Upper lobe of left lung (tissue), 4 donors: ENCODE data around the gene RPLP1.

ENCODE experiments used
- CTCF ChIP-seq, 6 experiments: fragments of 450-650 bp in 4 of 6; fragments of 200-600 bp in 2 of 6; sonication (generic) in 2 of 6; IDR thresholded peaks; one replicate each; pipeline ENCODE4 v1.5.1; 2016 to 2019; ENCODE audit warnings: antibody characterized with exemption in 6 of 6
- EP300 ChIP-seq, 4 donors: sonication (generic); formaldehyde crosslinking; IDR thresholded peaks; one replicate each; pipeline ENCODE4 v1.5.1; 2017; ENCODE audit warnings: antibody characterized with exemption in 4 of 4, control low read depth in 2 of 4
- POLR2AphosphoS5 ChIP-seq, 2 donors: sonication (generic); formaldehyde crosslinking; IDR thresholded peaks; one replicate each; pipeline ENCODE4 v1.5.1; 2017; ENCODE audit warnings: antibody characterized with exemption in 2 of 2

GRCh38 chr15:69434238-69434637, 18.4 kb upstream of the RPLP1 start:
- TF ChIP-seq POLR2AphosphoS5 (IDR thresholded peaks at IDR 0.05) (no peak), CTCF (IDR thresholded peaks at IDR 0.05) (no peak), EP300 (IDR thresholded peaks at IDR 0.05) (no peak)
